GM18517 (cell line): Measurements from ENCODE around the gene ZSCAN12.

Experiments
- ATAC-seq: cut with Tn5 transposase; IDR thresholded peaks from one replicate; pipeline ENCODE4 v1.9.1; 2021; ENCODE audit warnings: mild to moderate bottlenecking, moderate library complexity; ENCODE audit not compliant: unreplicated experiment

The ZSCAN12 gene

DNA sequence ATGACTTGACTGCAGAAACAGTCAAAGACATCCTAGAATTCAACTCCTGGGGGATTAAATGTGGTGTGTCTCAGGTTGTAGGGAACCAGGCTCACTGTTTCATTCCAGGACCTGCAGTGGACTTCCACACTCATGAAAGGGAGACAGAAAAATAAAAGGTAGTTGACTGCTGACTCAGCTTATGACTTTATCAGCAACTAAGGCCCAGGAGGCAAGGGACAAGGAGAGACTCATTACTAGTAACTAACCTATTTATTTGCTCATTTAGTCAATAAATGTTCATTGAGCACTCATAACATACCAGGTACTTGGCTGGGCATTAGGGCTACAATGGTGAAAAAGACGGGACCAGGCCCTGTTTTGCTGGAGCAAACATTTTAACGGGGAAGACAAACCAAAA is 66.5 kb downstream of the ZSCAN12 start:
- no peak for ATAC-seq

DNA sequence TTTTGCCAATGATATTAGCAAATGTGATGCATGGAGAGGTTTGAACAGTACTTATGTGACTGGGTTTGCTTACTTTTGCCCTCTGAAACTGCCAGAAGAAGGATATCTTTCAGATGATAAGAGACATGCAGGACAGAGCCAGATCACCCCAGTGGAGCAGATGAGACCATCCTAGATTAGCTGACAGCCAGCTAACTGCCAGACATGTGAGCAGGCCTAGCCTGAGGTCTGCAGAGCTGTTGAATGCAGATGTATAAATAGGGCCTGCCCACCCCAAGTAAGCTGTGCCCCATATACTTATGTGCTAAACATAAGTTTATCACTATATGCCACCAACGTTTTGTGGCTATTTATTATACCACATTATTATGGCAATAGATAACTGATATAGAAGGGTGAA is 69.5 kb downstream of the ZSCAN12 start:
- ATAC-seq: no peak
